GM19351 (cell line): ENCODE data around the gene ZNF669.
"Not testable (repeated sequence)": the region's sequence is repeated elsewhere in the genome, so short reads cannot be mapped to it uniquely, and the experiment has no call there.

Experiments used
- ATAC-seq: cut with Tn5 transposase; IDR thresholded peaks from one replicate; pipeline ENCODE4 v1.9.1; 2021; ENCODE audit warnings: mild to moderate bottlenecking, moderate library complexity; ENCODE audit not compliant: unreplicated experiment

Gene ZNF669

DNA sequence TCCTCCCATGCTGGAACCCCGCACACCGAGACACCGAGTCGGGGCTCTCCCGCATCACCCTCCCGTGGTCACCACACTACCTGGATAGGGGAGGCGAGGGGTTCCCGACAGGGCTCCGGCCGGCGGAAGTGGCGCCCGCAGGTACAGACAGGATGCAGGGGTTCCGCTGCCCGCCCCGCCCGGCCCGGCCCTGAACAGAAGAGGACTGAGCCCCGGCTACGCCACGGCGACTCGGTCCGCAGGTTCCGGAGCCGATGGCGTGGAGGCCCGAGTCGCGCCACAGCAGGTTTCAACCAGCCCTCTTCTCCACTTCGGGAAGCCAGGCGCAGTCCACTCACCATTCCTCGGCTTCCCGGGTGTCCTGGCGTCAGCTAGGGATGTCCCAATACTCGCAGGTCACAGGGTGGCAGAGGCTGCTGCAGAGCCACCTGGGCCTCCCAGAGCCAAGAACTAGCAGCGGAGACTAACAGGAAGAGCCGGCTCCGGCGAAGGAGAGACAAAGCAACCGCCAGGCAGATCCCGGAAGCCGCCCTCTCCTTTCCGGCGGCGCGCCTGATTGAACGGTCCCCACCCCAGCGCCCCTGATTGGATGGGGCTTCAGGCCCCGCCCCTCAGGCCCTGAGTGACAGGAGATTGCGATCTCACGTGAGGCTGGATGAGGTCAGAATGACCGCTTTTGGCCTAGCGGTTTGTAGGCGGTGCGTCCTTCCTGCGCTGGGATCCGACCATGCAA is at the start of gene ZNF669:
ZNF669 (minus strand) TSS at position 498 of the 733 bp plus-strand sequence; CDS start at position 341, 157 bp downstream.
- ATAC-seq: peak; percentile 99

DNA sequence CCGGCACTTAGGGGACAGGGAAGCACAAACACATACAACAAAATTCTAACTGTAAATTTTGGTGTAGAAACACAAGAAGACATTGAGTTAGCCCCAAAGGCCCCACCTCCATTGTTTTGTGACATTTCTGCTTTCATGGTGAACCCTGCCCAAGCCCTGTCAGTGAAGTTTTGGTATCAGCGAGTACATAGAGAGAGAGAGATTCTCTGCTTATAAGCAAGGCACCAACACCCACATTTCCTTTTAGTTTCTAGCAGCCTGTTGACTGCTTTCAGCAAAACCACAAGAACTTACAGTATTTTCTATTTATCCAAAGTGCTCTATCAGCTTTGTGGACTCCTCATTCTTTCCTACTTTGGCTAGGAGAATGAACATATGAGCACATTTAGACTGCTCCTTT is 43.6 kb upstream of the ZNF669 start:
- no peak for ATAC-seq

GRCh38 chr1:247147120-247147519 is 43.0 kb upstream of the ZNF669 start:
- not testable (repeated sequence) for ATAC-seq

DNA sequence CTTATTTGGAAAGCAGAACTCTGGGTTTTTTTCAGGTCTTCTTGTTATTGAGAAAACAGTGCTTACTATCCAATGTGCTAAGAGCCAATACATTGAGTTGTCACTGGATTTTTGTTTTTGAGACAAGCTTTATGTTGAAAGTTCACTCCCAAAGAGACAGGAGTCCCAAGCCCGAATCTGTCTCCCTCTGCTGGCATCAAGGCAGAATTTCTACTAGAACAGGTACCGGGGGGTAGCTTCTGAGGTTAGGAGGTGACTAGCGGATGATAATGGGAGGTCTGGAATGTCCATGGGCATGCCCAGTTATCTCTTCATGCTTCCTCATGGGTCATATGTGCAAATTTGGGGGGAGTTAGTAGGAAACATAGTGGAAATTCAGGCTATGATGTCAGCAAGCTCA is 42.5 kb upstream of the ZNF669 start:
- ATAC-seq: no peak

DNA sequence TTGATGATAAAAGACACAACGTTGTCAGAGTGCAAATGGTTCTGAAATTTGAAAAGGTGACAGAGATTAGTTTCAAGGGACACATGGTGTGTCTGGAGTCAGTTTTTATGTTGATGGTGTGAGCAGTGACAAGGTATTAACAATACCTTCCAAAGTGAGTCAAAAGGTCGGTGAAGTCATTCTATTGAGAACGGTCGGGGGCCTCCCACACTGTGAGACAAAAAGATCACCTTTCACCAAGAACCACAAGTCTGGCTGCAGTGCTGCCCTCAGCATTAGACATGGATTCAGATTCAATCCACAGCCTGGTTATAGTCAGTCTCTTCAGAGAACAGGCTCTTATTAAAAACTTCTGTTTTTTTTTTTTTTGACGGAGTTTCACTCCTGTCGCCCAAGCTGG is 41.1 kb upstream of the ZNF669 start:
- ATAC-seq: no peak

- ATAC-seq: not testable (repeated sequence)
Observed at GRCh38 chr1:247139557-247139956, 35.4 kb upstream of the ZNF669 start.

GRCh38 chr1:247131236-247131635 is 27.1 kb upstream of the ZNF669 start:
- ATAC-seq: no peak

DNA sequence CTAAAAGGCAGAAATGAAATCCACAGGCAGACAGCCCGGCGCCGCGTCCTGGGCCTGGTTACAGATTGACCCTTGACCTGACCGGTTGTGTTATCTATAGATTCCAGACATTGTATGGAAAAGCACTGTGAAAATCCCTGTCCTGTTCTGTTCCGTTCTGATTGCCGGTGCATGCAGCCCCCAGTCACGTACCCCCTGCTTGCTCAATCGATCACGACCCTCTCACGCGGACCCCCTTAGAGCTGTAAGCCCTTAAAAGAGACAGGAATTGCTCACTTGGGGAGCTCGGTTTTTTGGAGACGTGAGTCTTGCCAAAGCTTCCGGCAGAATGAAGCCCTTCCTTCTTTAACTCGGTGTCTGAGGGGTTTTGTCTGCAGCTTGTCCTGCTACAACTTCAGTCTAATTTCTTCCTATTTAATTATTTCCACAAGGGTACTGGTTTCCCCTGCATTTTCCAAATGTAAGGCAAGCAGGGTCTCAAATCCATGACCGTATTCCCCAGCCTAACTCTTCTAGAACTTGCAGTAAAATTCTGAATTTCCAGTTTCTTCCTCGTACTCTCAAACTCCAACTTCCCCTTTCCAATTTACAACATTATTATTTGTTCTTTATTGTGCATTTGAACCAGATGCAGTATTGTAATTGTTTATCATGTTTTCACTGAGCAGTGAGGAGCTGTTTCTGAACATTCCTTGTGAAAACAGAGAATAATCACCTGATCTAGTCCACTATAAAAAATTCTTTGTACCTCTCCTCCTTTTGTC is 23.5 kb upstream of the ZNF669 start:
- ATAC-seq: not testable (repeated sequence)

- peak; percentile 55 for ATAC-seq
Observed at GRCh38 chr1:247126601-247127000, 22.4 kb upstream of the ZNF669 start.

DNA sequence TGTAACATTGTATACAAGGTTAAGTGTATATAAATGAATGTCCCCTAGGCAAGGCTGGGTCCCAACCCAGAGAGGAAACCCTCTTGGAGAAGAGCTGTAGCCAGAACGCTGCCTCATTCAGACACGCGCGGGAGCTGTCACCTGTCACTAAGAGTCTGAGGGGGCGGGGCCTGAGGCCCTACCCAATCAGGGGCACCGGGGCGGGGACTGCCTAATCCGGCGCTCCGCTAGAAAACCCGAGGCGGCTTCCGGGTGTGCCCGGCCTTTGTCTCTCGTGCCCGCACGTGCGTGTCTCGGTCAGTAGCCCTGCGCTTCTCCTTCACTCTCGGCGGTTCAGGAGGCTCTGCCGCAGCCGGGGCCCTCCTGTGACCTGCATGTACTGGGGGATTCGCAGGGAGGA is 22.0 kb upstream of the ZNF669 start:
- peak; percentile 97 for ATAC-seq

DNA sequence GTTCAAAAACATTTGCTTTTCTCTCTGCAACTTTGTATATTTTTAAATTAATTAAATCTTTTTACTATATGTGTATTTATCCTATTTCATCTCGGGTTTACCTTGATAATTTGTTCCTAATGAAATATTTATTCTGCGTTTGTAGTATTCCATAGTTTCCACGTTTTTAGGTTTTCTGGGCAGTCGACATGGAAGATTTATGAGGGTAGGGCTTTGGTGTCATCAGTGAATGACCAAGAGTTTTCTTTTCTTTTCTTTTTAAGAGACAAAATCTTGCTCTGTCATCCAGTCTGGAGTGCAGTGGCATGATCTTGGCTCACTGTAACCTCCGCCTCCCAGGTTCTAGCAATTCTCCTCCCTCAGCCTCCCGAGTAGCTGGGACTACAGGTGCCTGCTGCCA is 17.2 kb upstream of the ZNF669 start:
- no peak for ATAC-seq

GRCh38 chr1:247120408-247120668 is 16.2 kb upstream of the ZNF669 start:
- not testable (repeated sequence) for ATAC-seq

DNA sequence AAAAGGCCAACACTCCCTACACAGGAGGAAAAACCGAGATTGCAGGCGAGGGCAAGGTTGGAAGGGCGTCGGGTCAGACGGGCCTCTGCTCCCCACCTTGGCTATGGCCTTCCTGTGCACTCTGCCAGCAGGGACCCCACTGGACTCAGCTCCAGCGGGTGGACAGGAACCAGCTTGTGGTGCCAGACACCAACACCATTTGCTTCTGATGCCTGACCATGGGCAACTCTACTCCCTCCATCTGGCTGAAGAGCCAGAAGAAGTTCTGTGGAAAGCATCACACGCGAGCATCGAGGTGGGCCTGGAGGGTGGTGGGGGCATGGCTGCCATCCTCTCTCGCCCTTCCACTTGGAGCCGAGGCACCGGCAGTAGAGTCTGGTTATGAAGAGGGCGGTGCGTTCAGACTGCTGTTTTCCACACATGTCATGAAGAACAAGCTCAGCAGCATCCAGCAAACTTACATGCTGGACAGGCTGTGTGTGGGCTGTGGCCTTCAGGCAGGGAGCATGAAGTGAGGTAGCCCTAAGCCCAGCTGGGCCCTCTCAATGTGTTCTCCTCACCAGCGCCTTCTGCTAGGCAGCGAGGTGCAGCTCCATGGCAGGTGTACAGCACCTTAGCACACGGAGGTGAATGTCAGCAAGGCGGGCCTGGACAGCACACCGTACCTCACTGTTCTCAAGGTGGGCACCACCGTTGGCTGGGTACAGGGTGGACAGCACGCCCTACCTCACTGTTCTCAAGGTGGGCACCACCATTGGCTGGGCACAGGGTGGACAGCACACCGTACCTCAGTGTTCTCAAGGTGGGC is 15.6 kb upstream of the ZNF669 start:
- ATAC-seq: no peak

- no peak for ATAC-seq
Observed at GRCh38 chr1:247118946-247119446, 14.8 kb upstream of the ZNF669 start.

DNA sequence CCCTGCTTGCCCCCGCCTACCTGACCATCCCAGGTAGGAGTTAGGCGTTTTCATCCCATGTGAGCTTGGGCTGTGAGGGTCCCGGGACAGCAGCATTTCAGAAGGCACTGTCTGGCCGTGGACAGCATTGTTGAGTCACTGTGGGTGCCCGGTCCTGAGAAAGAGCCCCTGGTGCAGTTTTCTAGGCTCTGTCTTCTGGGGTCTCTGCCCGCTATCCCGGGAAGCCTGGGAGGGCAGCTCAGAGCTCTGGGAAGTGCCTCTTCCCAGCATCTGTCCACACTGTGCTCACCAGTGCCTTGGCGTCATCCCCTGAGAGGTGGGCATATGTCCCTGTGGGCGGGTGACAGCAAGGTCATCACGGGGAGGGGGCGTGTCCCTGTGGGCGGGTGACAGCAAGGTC is 11.4 kb upstream of the ZNF669 start:
- no peak for ATAC-seq

GRCh38 chr1:247115141-247115510 is 11.0 kb upstream of the ZNF669 start:
- no peak for ATAC-seq

DNA sequence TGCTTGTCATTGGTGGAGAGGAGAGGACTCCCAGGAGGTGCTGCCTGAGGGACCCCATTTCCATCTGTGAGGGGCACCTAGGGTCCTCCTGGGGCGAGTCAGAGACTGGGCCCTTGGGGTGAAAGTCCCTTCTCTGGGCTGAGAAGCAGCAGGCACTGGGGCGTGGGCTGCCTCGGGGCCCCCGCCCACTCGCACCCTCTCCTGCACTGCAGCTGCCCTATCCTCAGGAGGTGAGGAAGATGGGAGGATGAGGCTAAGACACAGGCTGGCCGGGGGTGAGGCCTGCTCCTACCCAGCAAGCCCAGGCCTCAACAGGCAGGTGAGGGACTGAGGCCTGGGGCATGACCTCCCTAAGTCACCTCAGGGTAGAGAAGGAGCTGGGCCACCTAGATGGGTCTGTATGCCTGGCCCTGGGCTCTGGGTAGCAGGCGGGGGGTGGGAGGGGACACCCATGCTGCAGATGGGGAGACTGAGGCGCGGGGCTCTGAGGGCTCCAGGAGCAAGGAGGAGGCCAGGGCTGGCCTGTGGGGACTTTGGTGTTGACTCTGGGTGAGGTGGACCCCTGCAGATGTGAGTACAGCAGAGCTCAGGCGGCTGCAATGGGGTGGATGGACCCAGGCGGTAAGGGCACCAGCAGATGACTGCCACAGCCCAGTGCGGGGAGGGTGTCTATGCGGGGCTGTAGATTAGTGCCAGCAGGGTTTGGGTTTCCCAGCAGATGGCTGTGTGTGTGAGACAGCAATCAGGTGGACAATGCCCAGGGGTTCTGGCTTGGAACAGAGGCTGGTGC is 10.4 kb upstream of the ZNF669 start:
- no peak for ATAC-seq

DNA sequence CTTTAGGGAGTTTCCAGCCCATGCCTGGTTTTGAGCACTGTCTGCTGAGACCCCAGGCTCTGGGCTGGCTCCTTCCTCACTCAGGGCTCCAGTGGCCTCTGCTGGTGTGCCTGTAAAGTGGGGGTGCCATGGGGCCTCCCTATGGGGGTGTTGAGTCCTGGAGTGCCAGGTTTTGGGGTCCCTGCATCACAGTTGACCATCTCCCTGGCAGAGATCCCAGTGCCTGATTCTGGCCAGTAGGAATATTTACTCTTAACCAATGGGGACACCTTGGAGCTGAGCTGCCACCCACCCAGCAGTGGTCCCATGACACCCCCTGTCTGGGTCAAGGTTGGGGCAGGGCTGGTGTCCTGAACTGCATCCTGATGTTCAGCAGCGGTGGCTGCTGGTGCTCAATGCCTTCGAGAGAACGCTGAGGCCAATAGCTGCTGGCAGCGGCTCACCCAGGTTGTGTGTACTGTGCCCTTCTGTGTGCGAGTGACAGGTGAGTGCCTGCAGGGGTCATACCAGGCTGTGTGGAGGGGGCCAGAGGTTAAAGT is 9.6 kb upstream of the ZNF669 start:
- no peak for ATAC-seq

DNA sequence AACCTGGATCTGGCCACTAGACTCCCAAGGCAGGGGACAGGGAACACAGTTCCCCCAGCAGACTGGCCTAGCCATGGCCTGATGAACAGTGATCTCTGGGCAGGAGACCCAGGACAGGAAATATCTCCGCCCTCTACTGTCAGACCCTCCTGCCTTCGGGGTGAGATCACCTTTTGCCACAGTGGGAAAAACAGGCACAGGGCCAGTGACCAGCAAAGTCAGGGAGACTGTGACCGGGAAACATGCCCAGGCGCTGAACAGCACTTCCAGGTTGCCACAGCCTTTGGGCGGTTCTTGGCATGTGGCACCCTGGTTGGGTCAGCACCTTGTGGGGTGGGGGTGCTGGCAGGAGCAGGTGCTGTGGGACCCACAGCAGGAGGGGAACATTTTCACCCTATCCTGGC is 8.9 kb upstream of the ZNF669 start:
- ATAC-seq: no peak

DNA sequence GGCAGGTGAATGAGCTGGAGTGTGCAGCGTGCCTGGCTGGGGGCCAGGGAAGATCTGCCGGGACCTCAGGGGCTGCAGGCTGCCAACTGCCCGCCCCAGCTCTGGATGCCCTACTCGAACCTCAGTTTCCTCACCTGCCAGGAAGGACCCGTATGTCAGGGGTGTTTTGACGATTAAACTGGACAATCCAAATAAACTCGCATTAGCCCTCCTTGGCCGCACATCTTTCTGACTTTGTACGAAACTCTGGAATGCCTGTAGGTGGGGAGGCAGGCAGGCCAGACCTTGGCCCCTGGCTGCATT is 8.3 kb upstream of the ZNF669 start:
- ATAC-seq: no peak
